ENCODE results near the gene CHST6.

Gene CHST6

DNA sequence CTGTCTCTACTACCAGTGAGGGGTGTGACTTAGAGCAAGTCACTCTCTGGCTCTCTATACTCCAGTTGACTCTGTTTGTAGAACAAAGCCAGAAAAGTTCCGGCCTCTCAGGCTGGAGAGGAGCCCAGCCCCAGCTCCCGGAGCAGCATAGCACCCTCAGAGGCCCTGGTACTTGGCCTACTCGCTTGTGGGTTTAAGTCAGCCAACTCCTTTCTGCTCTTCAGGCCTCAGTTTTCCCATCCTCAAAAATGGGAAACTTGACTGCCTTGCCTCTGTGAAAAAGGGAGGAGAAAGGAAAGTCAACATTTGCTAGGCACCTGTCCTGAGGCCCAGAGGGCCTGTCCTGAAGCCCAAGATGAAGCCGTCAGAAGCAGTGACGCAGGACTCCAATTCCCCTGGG is 1.1 kb downstream of the CHST6 start:
- TF ChIP-seq REST (IDR thresholded peaks at IDR 0.05; ENCODE audit: insufficient read depth in 1 of 2, low read depth in 2 of 2, low read length in 2 of 2) = no peak
- TF ChIP-seq SIN3A (IDR thresholded peaks at IDR 0.05; ENCODE audit: borderline replicate concordance, insufficient read depth, low read length) = no peak
- TF ChIP-seq FOXP2 (optimal IDR thresholded peaks at IDR 0.05; ENCODE audit: borderline replicate concordance, extremely low read depth, extremely low read length, insufficient read depth) = no peak
- TF ChIP-seq TAF1 (IDR thresholded peaks at IDR 0.05; ENCODE audit: borderline replicate concordance, insufficient read depth, low read length) = no peak
- no peak for TF ChIP-seq POLR2AphosphoS5 (IDR thresholded peaks at IDR 0.05; ENCODE audit: low read depth, low read length)

GRCh38 chr16:75491876-75492275 is 3.4 kb downstream of the CHST6 start:
- TF ChIP-seq POLR2AphosphoS5 (IDR thresholded peaks at IDR 0.05; ENCODE audit: low read depth, low read length) (no peak), REST (IDR thresholded peaks at IDR 0.05; ENCODE audit: insufficient read depth in 1 of 2, low read depth in 2 of 2, low read length in 2 of 2) (no peak), FOXP2 (optimal IDR thresholded peaks at IDR 0.05; ENCODE audit: borderline replicate concordance, extremely low read depth, extremely low read length, insufficient read depth) (no peak), TAF1 (IDR thresholded peaks at IDR 0.05; ENCODE audit: borderline replicate concordance, insufficient read depth, low read length) (no peak), SIN3A (IDR thresholded peaks at IDR 0.05; ENCODE audit: borderline replicate concordance, insufficient read depth, low read length) (no peak)

DNA sequence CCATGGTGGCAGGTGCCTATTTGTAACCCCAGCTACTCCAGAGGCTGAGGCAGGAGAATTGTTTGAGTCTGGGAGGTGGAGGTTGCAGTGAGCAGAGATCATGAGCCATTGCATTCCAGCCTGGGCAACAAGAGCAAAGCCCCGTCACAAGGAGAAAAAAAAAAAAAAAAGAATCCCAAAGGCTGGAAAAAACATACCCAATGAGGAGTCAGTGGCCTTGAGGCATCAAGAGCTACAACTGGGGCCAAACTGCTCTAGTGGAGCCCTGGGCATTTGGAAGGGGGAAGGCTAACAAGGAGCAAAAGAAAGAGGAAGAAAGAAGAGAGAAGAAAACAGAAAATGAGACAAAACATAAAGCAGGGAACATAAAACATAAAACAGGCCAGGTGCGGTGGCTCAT is 6.9 kb downstream of the CHST6 start:
- TF ChIP-seq SIN3A (IDR thresholded peaks at IDR 0.05; ENCODE audit: borderline replicate concordance, insufficient read depth, low read length) (no peak), REST (IDR thresholded peaks at IDR 0.05; ENCODE audit: insufficient read depth in 1 of 2, low read depth in 2 of 2, low read length in 2 of 2) (no peak), TAF1 (IDR thresholded peaks at IDR 0.05; ENCODE audit: borderline replicate concordance, insufficient read depth, low read length) (no peak), FOXP2 (optimal IDR thresholded peaks at IDR 0.05; ENCODE audit: borderline replicate concordance, extremely low read depth, extremely low read length, insufficient read depth) (no peak), POLR2AphosphoS5 (IDR thresholded peaks at IDR 0.05; ENCODE audit: low read depth, low read length) (no peak)

DNA sequence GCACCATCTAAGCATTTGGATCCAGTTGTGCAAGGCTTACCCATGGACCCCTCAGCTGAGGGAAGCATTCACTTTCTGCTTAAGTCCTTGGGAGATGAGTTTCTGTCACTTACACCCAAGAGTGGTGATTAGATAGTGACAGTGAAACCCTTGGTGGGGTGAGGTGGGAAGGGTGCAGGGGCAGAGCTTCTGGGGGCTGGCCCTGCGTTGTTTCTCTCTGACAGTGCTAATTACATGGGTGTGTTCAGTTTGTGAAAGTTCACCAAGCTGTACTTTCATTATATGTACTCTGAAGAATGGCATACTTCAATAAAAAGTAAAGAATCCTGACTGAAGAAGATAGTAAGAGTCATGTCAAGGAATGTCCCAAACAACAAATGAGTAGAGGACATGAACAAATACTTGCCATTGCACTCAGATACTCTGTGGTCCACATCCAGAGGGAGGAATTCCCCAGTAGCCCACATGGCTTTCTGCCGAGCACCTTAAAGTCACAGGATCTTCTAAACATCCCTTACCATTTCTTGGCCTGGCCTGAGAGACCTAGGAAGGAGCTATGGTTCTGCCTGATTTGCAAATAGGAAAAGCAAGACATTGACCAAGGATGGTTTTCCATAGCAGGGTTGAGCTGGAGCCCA is 8.4 kb downstream of the CHST6 start:
- TF ChIP-seq FOXP2 (optimal IDR thresholded peaks at IDR 0.05; ENCODE audit: borderline replicate concordance, extremely low read depth, extremely low read length, insufficient read depth) (no peak), TAF1 (IDR thresholded peaks at IDR 0.05; ENCODE audit: borderline replicate concordance, insufficient read depth, low read length) (no peak), REST (IDR thresholded peaks at IDR 0.05; ENCODE audit: insufficient read depth in 1 of 2, low read depth in 2 of 2, low read length in 2 of 2) (no peak)

Measured in PFSK-1 (cell line).